GDM1 (cell line): Measurements from ENCODE around the gene RAI1.

Source experiments
- DNase-seq: peaks from one replicate; lab custom pipeline; 2025; lab: John Stamatoyannopoulos, UW

The RAI1 gene

DNA sequence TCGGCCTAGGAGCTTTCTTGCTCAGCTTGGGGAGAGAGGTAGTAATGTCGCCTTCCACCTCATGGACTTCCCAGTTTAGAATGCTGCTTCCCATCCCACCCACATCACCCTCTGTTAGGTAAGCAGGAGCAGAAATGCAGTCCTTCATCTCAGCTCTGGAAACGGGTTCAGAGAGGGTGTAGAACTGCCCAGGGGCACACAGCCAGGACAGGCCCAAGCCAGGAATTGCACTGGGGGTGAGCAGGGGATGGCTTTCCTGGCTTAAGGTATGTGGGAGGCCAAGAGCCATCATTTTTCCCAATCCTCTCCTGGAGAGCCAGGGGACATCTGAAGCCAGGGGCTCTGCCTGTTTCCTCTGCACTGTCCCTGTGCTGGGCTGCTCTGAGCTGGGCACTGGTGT lies 33.6 kb downstream of the RAI1 start:
- no peak for DNase-seq

GRCh38 chr17:17716837-17717523 lies 35.7 kb downstream of the RAI1 start:
- DNase-seq, result no peak

DNA sequence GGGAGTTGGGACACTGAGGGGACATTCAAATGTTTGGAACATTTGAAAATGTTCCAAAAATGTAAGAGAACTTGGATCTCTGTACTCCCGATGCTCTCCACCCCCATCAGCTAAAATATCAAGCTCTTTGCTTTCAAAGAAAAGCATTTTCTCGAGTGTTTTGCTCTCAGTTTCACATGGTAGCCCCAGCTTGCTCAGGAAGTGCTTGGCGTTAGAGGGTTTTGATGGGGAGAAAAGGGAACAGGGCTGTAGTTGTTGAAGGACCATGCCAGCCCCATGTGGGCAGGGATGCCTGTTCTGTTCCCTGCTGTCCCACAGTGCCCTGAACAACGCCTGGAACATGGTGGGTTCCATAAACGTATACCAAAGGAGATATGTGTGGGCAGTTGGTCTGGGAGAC lies 37.0 kb downstream of the RAI1 start:
- DNase-seq, result no peak

DNA sequence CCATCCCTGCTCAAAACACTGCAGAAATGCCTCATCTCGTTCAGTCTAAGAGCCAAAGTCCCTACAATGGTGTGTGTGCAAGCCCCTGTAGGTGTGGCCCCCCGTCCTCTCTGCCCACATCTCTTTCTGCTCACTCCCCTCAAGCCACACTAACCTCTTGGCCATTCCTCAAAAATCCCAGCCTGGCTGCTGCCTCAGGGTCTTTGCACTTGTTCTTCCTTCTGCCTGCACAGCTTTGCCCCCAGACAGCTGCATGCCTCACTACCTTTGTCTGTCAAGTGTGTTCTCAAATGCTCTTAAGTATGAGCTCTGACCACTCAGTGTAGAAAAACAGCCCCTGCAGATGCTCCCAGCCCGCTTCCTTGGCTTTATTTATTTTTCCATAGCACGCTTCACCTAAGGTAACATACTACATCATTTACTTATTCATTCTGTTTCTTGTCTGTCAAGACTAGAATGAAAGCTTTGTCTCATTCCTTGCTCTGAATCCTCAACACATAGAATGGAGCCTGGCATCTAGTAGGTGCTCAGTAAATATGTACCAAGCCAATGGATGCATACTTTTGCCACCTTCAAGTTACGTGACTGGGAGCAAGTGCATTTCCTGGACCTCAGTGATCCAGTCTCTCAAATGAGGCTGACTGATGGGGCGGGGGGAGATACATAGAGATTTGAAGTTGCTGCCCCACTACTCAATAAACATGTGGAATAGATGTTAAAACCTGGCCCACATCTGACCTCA lies 38.1 kb downstream of the RAI1 start:
- DNase-seq, result no peak

GRCh38 chr17:17719966-17720543 lies 38.8 kb downstream of the RAI1 start:
- DNase-seq, result no peak

GRCh38 chr17:17721140-17721668 lies 39.9 kb downstream of the RAI1 start:
- DNase-seq, result no peak

DNA sequence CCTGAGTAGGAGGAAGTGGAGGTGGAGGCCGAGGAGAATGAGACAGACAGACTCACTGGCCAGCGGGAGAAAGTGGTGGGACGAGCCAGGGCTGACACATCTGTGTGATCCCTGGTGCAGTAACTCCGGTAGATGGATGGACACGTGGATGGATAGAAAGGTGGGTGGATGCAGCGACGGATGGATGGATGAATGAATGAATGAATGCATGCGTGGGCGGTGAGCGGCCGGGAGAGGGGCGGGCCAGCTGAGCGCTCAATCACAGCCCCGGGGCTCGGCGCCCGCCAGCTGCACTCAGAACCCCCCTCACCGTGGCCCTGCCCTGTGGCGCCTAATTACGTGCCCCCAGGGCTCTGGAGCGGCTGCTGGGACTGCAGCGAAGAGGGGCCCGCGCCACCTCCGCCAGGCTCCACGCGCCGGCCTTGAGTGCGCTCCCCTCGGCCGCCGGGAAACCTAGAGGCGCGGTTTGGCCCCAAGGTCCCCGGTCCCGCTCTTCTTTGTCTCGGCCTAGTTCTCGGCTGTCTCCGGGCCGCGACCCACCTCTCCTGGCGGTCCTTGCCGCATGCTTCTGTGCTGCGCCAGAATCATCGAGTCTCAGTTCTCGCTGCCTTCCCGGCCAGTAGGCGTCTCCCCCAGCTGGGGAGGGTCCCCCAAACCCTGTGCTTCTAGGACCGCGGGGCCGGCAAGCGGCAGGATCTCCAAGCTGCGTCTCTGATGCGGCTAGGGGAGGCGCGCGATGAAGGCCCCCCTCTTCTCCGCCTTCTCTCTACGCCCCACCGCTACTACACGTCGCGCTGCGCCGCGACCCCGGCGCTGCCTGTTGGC lies 41.0 kb downstream of the RAI1 start:
- no peak for DNase-seq

- DNase-seq, result no peak
These were observed 41.7 kb downstream of the RAI1 start for GRCh38 chr17:17722906-17723353.

DNA sequence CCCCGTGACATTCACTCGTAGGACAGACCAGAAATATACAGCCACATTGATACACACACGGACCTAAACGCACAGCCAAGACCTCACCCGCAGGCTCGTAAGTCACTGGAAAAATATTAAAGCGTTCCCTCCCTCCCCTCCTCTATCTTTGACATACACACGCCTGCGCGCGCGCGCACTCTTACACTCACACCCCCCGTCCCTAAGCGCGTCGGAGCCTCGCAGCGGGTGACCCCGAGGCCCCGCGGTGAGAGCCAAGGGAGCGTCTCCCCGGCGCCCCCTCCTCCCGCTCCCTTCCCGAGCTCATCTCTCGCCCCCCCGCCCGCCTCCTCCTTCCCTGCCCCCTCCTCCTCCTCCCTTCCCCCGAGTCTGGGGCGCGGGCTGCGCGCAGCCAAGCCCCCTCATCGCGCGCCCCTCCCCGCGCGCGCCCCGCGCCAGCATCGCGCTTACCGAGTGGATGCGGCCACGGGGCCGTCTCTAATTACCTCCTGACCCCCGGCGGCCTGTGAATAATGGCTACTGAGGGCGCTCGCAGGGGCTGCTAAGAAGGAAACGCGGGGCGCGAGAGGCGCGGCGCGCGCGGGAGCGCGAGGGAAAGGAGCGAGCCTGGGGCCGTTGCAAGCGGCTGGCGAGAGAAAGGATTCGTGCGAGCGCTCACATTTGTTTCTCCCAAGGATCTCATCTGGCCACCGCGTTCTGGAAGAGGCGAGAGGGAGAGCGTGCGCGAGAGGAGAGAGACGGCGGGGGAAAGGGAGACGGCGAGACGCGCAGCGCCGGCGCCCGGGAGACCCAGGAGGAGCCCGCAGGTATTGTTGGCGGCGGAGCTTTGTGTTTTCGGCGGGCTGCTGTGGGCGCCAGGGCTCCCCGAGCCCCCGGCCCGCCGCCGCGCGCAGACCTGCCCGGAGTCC lies 42.4 kb downstream of the RAI1 start:
- DNase-seq, result peak; percentile 51

DNA sequence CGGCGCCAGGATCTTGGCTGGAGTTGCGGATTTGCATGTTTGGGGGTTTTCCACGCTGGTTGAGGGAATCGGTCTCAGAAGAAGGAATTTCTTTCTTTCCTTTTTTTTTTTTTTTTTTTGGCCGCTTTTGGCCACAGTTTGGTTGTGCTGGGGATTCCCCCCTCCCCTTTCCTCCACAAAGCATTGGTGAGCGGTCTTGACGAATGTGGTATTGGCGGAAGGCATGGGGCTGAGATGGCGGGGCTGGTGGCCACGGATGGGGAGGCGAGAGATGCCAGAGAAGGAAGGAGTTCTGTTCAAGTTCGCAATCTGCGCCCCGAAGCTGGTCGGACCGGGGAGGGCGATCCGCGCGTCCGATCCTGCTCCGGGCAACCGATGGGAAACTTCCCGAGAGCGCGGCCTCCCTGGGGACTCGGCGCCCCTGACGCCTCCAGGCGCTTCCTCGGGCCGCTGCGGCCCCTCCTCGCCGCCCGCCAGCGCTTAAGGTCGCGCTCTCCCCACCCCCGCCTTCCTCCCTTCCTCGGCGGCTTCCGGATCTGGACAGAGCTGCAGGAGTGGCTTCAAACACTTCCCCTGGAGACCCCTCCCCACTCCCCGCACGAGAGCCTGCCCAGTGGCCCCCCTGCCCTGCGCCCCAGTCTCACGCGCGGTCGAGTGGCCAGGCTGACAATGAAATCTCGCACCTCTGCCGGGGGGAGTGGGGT lies 43.2 kb downstream of the RAI1 start:
- DNase-seq, result peak; percentile 56

DNA sequence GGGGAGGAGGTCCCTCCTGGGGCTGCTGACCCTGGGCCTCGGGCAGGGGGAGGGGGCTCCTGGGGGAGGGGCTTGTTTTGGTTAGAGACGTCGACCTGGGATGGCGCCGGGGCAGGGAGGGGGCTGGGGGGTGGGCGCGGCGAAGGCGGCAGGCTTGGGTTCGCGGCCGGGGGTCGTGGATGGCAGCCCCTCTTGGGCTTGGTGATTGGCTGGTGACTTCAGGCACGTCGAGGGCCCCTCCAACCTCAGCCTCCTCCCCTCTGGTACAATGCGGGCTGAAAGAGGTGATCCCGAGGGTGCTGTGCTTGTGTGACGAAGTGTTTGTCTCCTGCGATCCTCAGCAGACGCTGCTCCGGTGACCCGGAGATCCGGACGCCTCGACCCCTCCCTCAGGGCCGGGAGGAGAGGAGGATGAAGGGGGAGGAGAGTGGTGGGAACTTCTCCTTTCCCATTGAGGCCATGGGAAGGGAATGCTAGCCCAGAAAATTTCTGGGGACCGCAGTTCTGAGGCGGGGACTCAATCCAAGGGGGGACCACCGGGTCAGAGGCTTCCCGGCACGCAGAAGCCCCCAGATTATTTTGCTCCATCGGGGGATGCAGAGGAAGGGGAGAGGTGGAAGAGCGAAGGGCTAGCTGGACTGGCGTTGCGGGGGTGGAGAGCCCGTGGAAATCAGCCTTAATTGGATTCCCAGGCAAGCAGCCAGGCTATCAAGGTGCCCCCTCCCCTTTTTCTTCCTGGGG lies 43.9 kb downstream of the RAI1 start:
- DNase-seq, result no peak

GRCh38 chr17:17725752-17726457 lies 44.6 kb downstream of the RAI1 start:
- DNase-seq, result no peak

GRCh38 chr17:17726458-17727060 lies 45.3 kb downstream of the RAI1 start:
- DNase-seq, result no peak

DNA sequence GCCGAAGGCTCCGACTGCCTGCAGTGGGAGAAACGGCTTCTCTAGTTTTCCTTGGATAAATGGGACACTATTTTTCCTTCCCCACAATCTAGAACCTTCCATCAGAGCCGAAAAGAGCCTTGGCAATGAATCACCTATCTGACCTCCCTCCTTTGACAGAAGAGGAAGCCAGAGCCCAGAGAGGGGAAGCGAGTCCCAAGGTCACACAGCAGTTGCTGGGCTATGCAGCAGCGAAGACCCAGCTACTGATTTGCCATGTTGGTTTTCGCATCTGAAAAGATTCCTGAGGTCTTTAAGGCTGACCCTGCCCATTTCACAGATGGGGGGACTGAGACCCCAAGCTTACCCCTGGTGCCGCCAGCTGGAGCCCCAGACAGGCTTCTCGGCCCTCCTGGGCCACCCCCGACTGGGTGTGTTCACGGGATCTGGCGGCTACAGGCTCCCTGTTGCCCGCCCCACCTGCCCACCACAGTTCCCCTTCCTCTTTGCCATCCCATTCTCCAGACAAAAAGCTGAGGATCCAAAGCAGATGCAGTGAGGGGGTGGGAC lies 45.9 kb downstream of the RAI1 start:
- no peak for DNase-seq

DNA sequence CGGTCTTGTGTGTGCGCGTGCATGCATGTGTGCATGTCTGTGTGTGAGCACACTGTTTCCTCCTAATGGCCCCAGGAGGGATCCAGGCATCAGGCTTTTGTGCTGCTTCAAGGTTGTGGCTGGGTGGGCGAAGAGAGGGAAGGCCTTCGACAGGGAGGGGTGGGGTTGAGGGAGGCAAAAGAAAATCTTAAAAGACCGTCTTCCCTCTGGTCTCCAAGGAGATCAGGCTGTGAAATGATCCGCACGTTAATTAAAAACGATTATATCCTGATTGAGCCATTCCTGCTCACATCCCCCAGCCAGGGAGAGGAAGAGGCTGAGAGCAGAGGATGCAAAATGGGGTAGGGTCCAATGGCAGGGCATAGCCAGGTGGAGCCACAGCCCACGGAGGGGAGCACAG lies 46.9 kb downstream of the RAI1 start:
- DNase-seq, result no peak

DNA sequence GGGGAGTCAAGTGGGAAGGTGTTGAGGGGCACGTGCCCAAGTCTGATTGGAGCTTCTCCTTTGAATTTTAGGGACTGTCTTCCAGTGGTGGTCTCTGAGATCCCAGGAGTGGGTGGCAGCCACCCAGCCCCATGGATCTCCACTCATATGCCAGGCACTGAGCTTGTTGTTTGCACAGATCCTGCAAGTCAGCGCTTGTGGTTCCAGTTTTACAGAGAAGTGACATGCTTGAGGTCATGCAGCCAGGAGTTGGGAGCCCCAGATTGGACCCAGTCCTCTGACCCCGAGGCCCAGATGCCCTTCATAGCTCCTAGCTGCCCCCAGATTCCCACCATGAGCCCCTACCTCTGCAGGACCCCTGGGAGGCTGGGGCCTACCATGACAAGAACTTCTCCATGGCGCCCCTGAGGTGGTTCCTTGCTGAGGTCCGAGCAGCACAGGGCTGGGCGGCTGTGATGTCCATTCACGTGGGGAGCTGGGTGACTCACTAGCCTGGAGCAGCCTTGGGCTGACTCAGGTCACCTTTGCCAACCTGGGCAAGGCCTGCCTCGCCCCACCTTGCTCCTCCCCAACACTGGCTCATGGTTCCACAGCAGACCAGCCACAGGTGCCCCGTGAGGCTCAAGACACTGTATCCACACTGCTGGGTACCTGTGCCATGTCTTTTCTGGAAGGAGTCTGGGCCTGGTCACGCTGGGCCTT lies 47.4 kb downstream of the RAI1 start:
- DNase-seq, result no peak

GRCh38 chr17:17729620-17730249 lies 48.5 kb downstream of the RAI1 start:
- no peak for DNase-seq
